DMS79 (cell line): Measurements from ENCODE around the gene BCL6B.
A peak's percentile ranks its signal among the peaks of the same experiment; 100 is the strongest.

Experiments used
- DNase-seq: peaks from one replicate; lab custom pipeline; 2025; lab: John Stamatoyannopoulos, UW

BCL6B gene

DNA sequence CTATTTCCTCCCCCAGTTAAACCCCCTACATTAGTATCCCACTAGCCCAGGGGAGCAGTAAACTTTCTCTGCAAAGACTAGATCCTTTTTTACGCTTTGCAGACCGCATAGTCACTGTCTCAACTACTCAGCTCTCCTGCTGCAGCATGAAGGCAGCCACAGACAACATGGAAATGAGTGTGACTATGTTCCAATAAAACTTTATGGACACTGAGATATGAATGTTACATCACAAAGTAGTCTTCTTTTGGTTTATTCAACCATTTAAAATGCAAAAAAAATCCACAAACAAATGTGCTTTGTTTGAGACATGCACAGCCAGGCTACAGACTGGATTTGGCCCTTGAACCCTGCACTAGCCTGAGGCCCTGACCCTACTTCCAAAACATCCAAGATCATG, 12.3 kb upstream of the BCL6B start:
- no peak for DNase-seq

- no peak for DNase-seq
These were observed 11.4 kb upstream of the BCL6B start for GRCh38 chr17:7011415-7011814.

GRCh38 chr17:7011942-7012254, 11.0 kb upstream of the BCL6B start:
- DNase-seq, result no peak

- DNase-seq, result peak; percentile 91
These were observed 8.4 kb upstream of the BCL6B start for GRCh38 chr17:7014261-7014994.

GRCh38 chr17:7014995-7015958, 7.6 kb upstream of the BCL6B start:
- no peak for DNase-seq

- DNase-seq, result no peak
These were observed 6.4 kb upstream of the BCL6B start for GRCh38 chr17:7016418-7016817.

GRCh38 chr17:7016886-7017826, 5.7 kb upstream of the BCL6B start:
- DNase-seq, result no peak

DNA sequence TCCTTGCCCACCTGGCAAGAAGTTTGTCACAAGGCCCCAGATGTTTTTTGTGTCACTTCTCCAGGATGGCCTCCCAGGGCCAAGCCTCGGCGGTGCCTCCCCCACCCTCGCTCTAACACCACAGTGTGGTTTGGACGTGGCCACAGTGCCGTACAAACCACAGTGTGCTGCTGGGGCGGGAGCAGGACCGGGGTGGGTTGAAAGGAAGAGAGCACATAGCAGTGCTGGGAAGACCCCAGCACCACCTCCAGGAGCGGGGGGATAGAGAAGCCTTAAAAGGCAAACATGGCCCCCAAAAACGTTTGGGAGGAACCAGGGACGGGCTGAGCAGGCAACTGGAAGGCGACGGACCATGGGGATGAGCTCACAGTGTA, 5.0 kb upstream of the BCL6B start:
- DNase-seq, result no peak

GRCh38 chr17:7018331-7018964, 4.4 kb upstream of the BCL6B start:
- DNase-seq, result no peak

DNA sequence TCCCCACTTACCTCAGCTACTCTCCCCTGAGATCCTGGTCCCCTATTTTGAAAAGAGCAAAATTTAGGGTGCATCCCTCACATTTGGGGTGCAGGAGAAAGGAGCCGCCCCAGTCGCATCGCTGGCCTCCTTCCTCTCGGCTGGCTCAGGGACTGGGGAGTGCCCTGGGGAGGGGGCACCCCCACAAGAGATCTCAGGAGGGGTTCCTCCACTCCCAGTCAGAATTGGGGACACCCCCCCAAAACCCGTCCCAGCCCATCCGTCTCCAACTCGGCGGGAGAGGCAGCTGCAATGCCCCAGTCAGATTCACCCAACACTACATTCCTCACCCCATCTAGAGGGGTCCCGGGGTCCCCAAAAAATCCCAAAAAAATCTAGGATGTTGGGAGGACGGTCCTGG, 3.5 kb upstream of the BCL6B start:
- no peak for DNase-seq

- peak; percentile 69 for DNase-seq
These were observed 2.9 kb upstream of the BCL6B start for GRCh38 chr17:7019839-7020519.

GRCh38 chr17:7020894-7021664, 1.8 kb upstream of the BCL6B start:
- no peak for DNase-seq

GRCh38 chr17:7021993-7022778, 664 bp upstream of the BCL6B start:
- DNase-seq, result peak; percentile 64

- DNase-seq, result no peak
These were observed 939 bp downstream of the BCL6B start for GRCh38 chr17:7023576-7024401.

GRCh38 chr17:7024402-7024785, 1.5 kb downstream of the BCL6B start:
- no peak for DNase-seq

DNA sequence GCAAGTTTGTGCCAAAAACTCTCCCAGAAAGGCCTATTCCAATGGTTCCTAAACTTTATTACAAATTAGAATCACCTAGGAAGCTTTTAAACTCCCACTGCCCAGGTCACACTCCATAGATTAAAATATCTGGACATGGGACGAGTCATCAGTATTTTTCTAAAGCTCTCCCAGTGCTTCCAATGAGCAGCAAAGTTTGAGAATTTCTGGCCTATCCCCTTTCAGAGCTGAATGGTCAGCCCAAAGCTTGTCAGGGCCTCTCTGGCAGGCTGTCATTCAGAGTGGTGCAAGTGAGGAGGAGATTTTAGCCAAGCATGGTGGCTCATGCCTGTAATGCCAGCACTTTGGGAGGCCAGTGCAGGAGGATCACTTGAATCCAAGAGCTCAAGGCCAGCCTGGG, 2.4 kb downstream of the BCL6B start:
- no peak for DNase-seq

DNA sequence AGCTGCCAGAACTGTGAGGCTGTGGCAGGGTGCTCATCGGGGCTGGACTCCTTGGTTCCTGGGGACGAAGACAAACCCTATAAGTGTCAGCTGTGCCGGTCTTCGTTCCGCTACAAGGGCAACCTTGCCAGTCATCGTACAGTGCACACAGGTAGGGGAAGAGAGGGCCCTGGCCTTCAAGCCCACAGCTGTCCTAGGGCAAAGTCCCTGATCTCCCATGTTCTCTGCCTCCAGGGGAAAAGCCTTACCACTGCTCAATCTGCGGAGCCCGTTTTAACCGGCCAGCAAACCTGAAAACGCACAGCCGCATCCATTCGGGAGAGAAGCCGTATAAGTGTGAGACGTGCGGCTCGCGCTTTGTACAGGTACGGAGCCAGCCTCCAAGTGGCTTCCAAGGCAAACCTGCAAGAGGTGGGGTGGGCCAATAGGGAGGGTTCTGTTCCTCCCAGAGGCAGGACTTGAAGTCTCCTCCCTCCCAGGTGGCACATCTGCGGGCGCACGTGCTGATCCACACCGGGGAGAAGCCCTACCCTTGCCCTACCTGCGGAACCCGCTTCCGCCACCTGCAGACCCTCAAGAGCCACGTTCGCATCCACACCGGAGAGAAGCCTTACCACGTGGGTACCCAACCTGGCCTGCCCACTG, 3.7 kb downstream of the BCL6B start:
- no peak for DNase-seq

DNA sequence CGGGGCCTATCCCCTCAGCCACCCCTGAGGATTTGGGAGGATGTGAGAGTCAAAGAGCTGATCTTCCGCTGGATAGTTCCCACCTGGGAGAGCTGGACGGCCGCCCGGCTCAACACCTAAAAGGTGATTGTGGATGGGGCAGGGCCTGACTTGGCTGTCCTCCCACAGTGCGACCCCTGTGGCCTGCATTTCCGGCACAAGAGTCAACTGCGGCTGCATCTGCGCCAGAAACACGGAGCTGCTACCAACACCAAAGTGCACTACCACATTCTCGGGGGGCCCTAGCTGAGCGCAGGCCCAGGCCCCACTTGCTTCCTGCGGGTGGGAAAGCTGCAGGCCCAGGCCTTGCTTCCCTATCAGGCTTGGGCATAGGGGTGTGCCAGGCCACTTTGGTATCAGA, 4.5 kb downstream of the BCL6B start:
- no peak for DNase-seq
